ENCODE data around the gene CSKMT.

GRCh38 chr11:62632492-62632891 is 32.6 kb upstream of the CSKMT start:
- TF ChIP-seq CTCF (IDR thresholded peaks at IDR 0.05): no peak
- no peak for TF ChIP-seq POLR2A (IDR thresholded peaks at IDR 0.05)
